NCI-H2227 (cell line): ENCODE data around the gene TMEM169.
"Not testable (repeated sequence)": the region's sequence is repeated elsewhere in the genome, so short reads cannot be mapped to it uniquely, and the experiment has no call there.

Experiments used
- DNase-seq: peaks from one replicate; lab custom pipeline; 2025; ENCODE audit not compliant: unreplicated experiment; lab: John Stamatoyannopoulos, UW

The TMEM169 gene

GRCh38 chr2:216130346-216130971, 48.7 kb downstream of the TMEM169 start:
- DNase-seq: no peak

- DNase-seq: no peak
Observed at GRCh38 chr2:216131175-216131926, 49.6 kb downstream of the TMEM169 start.

- DNase-seq: no peak
Observed at GRCh38 chr2:216132585-216132984, 50.9 kb downstream of the TMEM169 start.

GRCh38 chr2:216133397-216133796, 51.7 kb downstream of the TMEM169 start:
- DNase-seq: no peak

GRCh38 chr2:216134958-216135541, 53.3 kb downstream of the TMEM169 start:
- DNase-seq: no peak

- no peak for DNase-seq
Observed at GRCh38 chr2:216139884-216140283, 58.2 kb downstream of the TMEM169 start.

- DNase-seq: not testable (repeated sequence)
Observed at GRCh38 chr2:216141516-216141915, 59.8 kb downstream of the TMEM169 start.

GRCh38 chr2:216142540-216142939, 60.8 kb downstream of the TMEM169 start:
- no peak for DNase-seq

GRCh38 chr2:216144372-216144771, 62.7 kb downstream of the TMEM169 start:
- DNase-seq: no peak

GRCh38 chr2:216144857-216145256, 63.1 kb downstream of the TMEM169 start:
- DNase-seq: no peak

- peak; percentile 27 for DNase-seq
Observed at GRCh38 chr2:216146573-216146972, 64.9 kb downstream of the TMEM169 start.

GRCh38 chr2:216147172-216148131, 65.7 kb downstream of the TMEM169 start:
- no peak for DNase-seq

GRCh38 chr2:216148983-216149382, 67.3 kb downstream of the TMEM169 start:
- no peak for DNase-seq

GRCh38 chr2:216149741-216150140, 68.0 kb downstream of the TMEM169 start:
- DNase-seq: no peak

GRCh38 chr2:216151313-216152025, 69.8 kb downstream of the TMEM169 start:
- no peak for DNase-seq
